GM12878 (cell line): ENCODE data around the gene CCHCR1. TPM values are rescaled to one million over a fixed set of nuclear protein-coding genes. Genes with fewer than 3 reads are reported as not detected.

Experiments
- ATF2 ChIP-seq: IDR thresholded peaks from 2 replicates; pipeline ENCODE4 v1.6.1; 2012; ENCODE audit warnings: low read length, inconsistent platforms
- ATF7 ChIP-seq: fragments of 450-650 bp; IDR thresholded peaks from 2 replicates; pipeline ENCODE4 v1.6.1; 2016; ENCODE audit warnings: low read depth, mild to moderate bottlenecking
- CREM ChIP-seq: IDR thresholded peaks from 2 replicates; pipeline ENCODE4 v1.6.1; 2014; ENCODE audit warnings: antibody characterized with exemption, low read depth
- ELK1 ChIP-seq: IDR thresholded peaks from 2 replicates; pipeline ENCODE4 v1.6.1; 2012; ENCODE audit warnings: low read depth, low read length, improper control_type of control experiment
- IKZF2 ChIP-seq, 2 experiments: fragments of 450-650 bp; IDR thresholded peaks; 2 replicates each; pipeline ENCODE4 v1.6.1; 2017; ENCODE audit warnings: mild to moderate bottlenecking in 2 of 2, moderate library complexity in 2 of 2
- KLF5 ChIP-seq: fragments of 450-650 bp; IDR thresholded peaks from 2 replicates; pipeline ENCODE4 v1.6.1; 2014; ENCODE audit warnings: mild to moderate bottlenecking; ENCODE audit not compliant: partially characterized antibody
- MYC ChIP-seq: IDR thresholded peaks from 2 replicates; pipeline ENCODE4 v1.6.1; 2011; ENCODE audit warnings: mild to moderate bottlenecking, low read length, moderate library complexity, inconsistent platforms; ENCODE audit not compliant: insufficient read depth, insufficient replicate concordance, insufficient read length, severe bottlenecking
- PAX5 ChIP-seq: IDR thresholded peaks from 2 replicates; pipeline ENCODE4 v1.6.1; 2011; ENCODE audit warnings: low read depth, low read length, borderline replicate concordance
- RB1 ChIP-seq: fragments of 450-650 bp; formaldehyde crosslinking; IDR thresholded peaks from 2 replicates; pipeline ENCODE4 v1.6.1; 2017; ENCODE audit warnings: mild to moderate bottlenecking, borderline replicate concordance
- SMARCA5 ChIP-seq: fragments of 450-650 bp; IDR thresholded peaks from 2 replicates; pipeline ENCODE4 v1.6.1; 2017; ENCODE audit warnings: mild to moderate bottlenecking
- SRF ChIP-seq, 2 experiments: IDR thresholded peaks; 2 replicates each; pipeline ENCODE4 v1.6.1; 2011; ENCODE audit warnings: low read depth in 2 of 2, low read length in 2 of 2, mild to moderate bottlenecking in 1 of 2, moderate library complexity in 1 of 2
- STAT3 ChIP-seq: IDR thresholded peaks from 2 replicates; pipeline ENCODE4 v1.6.1; 2011; ENCODE audit warnings: low read depth, low read length, improper control_type of control experiment
- TCF12 ChIP-seq: IDR thresholded peaks from 2 replicates; pipeline ENCODE4 v1.6.1; 2011; ENCODE audit warnings: low read depth, mild to moderate bottlenecking, low read length
- ZNF207 ChIP-seq: fragments of 450-650 bp; IDR thresholded peaks from 2 replicates; pipeline ENCODE4 v1.6.1; 2014; ENCODE audit warnings: antibody characterized with exemption, mild to moderate bottlenecking, borderline replicate concordance
- polyA plus RNA-seq, 11 experiments: library from polyadenylated mRNA; depleted of rRNA in 4 of 11; unstranded in 6 of 11; stranded (reverse) in 5 of 11; fragments of >200 nt; fragmentation: Nextera tagmentation in 4 of 11; fragmentation: Illumina TruSeq in 1 of 11; extraction: Ambion mirVana in 4 of 11; extraction: Trizol in 1 of 11; gene quantifications; 1 replicate in 1 of 11; 2 replicates in 10 of 11; pipeline versions ENCODE4 v1.2.1 to v1.2.3, GENCODE V29; 2011 to 2016; ENCODE audit warnings: inconsistent platforms in 2 of 11, missing spikeins in 2 of 11, low read depth in 1 of 11
- total RNA-seq, 4 experiments: library from RNA; depleted of rRNA in 3 of 4; stranded (reverse); fragments of >200 nt in 3 of 4; fragmentation: Illumina TruSeq in 1 of 4; extraction: Trizol in 1 of 4; gene quantifications; 2 replicates each; pipeline versions ENCODE4 v1.2.1 to v1.2.3, GENCODE V29; 2013 to 2021
- TF ChIP-seq, protein P1 (sequence below): IDR thresholded peaks from 2 replicates; pipeline ENCODE4 v1.6.1; 2012; ENCODE audit warnings: improper control_type of control experiment, low read depth, low read length; ENCODE audit not compliant: insufficient replicate concordance

The CCHCR1 gene
- total and polyA plus RNA-seq, 10 of the 15 experiments (the other 5 are each of a cell fraction or from before 2014, with no cell fraction given) = 1.0 to 35.2 (median 24.7) TPM

GRCh38 chr6:31135710-31136109 lies 21.9 kb downstream of the CCHCR1 start (continued):
- TF ChIP-seq ELK1 (no peak), ATF7 (no peak), MYC (no peak), KLF5 (no peak), ATF2 (no peak), IKZF2 (IDR thresholded peaks at IDR 0.05) (no peak), ZNF207 (no peak), RB1 (no peak), SMARCA5 (no peak), CREM (no peak), TCF12 (no peak), STAT3 (no peak), PAX5 (no peak), SRF (IDR thresholded peaks at IDR 0.05; ENCODE audit: low read depth in 2 of 2, low read length in 2 of 2) (no peak)
- TF ChIP-seq, protein P1, sequence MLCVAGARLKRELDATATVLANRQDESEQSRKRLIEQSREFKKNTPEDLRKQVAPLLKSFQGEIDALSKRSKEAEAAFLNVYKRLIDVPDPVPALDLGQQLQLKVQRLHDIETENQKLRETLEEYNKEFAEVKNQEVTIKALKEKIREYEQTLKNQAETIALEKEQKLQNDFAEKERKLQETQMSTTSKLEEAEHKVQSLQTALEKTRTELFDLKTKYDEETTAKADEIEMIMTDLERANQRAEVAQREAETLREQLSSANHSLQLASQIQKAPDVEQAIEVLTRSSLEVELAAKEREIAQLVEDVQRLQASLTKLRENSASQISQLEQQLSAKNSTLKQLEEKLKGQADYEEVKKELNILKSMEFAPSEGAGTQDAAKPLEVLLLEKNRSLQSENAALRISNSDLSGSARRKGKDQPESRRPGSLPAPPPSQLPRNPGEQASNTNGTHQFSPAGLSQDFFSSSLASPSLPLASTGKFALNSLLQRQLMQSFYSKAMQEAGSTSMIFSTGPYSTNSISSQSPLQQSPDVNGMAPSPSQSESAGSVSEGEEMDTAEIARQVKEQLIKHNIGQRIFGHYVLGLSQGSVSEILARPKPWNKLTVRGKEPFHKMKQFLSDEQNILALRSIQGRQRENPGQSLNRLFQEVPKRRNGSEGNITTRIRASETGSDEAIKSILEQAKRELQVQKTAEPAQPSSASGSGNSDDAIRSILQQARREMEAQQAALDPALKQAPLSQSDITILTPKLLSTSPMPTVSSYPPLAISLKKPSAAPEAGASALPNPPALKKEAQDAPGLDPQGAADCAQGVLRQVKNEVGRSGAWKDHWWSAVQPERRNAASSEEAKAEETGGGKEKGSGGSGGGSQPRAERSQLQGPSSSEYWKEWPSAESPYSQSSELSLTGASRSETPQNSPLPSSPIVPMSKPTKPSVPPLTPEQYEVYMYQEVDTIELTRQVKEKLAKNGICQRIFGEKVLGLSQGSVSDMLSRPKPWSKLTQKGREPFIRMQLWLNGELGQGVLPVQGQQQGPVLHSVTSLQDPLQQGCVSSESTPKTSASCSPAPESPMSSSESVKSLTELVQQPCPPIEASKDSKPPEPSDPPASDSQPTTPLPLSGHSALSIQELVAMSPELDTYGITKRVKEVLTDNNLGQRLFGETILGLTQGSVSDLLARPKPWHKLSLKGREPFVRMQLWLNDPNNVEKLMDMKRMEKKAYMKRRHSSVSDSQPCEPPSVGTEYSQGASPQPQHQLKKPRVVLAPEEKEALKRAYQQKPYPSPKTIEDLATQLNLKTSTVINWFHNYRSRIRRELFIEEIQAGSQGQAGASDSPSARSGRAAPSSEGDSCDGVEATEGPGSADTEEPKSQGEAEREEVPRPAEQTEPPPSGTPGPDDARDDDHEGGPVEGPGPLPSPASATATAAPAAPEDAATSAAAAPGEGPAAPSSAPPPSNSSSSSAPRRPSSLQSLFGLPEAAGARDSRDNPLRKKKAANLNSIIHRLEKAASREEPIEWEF = no peak
